Measurements from ENCODE around the gene RDM1. TPM values are rescaled to one million over a fixed set of nuclear protein-coding genes. Genes with fewer than 3 reads are reported as not detected.

Gene RDM1
- total and polyA plus RNA-seq, 7 donors = 0.92 to 3.6 TPM; not detected in 5

DNA sequence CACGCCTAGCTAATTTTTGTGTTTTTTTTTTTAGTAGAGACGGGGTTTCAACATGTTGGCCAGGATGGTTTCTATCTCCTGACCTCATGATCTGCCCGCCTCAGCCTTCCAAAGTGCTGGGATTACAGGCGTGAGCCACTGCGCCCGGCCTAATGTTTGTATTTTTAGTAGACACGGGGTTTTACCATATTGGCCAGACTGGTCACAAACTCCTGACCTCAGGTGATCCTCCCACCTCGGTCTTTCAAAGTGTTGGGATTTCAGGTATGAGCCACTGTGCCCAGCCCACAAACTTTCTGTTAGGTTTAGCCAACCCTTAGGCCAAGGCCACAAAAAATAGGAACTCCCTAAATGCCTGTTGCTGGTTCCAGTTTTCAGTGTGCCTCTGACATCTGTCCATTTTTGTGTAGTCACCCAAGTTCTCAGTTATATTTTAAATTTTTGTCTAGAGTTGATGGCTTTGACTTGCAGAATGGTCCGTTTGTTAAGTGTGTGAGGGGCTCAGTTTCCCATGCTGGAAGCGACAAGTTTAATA, 38.0 kb upstream of the RDM1 start:
- DNase-seq = no peak
- no peak overlapping the region for H3K4me3 ChIP-seq
- no peak for TF ChIP-seq POLR2AphosphoS5 (IDR thresholded peaks at IDR 0.05)
- no peak for TF ChIP-seq POLR2A (IDR thresholded peaks at IDR 0.05)
- TF ChIP-seq, protein P1, sequence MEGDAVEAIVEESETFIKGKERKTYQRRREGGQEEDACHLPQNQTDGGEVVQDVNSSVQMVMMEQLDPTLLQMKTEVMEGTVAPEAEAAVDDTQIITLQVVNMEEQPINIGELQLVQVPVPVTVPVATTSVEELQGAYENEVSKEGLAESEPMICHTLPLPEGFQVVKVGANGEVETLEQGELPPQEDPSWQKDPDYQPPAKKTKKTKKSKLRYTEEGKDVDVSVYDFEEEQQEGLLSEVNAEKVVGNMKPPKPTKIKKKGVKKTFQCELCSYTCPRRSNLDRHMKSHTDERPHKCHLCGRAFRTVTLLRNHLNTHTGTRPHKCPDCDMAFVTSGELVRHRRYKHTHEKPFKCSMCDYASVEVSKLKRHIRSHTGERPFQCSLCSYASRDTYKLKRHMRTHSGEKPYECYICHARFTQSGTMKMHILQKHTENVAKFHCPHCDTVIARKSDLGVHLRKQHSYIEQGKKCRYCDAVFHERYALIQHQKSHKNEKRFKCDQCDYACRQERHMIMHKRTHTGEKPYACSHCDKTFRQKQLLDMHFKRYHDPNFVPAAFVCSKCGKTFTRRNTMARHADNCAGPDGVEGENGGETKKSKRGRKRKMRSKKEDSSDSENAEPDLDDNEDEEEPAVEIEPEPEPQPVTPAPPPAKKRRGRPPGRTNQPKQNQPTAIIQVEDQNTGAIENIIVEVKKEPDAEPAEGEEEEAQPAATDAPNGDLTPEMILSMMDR (IDR thresholded peaks at IDR 0.05) = no peak
- TF ChIP-seq EP300 (IDR thresholded peaks at IDR 0.05) = no peak
- 80 to 88% methylated on average over 10 of the region's 10 CpGs for WGBS, 2 donors
- no peak overlapping the region for H3K27ac ChIP-seq
- H3K4me1 ChIP-seq = no peaks in the 10 kb centered on the region
- intact Hi-C loops (cut with DNase I) = loop anchor here (1.0 kb wide), 2 partner anchors 181 to 515 kb away; no protein-coding TSS in a partner anchor
- H3K9me3 ChIP-seq = no peaks in the 10 kb centered on the region
- no peaks in the 10 kb centered on the region for H3K36me3 ChIP-seq
- no peaks in the 10 kb centered on the region for H3K27me3 ChIP-seq

DNA sequence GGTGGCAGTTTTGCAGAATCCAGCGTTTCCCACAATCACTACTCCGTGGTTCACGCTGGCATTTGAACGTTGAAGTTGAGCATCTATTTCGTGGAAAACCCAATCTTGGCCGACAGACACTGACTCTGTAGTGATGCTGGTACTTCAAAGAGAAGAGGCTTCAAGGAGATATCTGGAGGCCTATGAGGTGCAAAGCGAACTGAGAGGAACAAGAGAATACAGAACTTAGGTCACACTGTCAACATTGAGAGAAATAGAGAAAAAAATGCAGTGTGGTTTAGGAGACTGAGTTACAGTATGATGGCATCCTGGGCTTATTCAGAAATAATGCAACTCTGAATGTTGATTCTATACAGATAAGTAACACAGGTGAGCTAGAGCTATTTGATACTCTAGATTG, 34.7 kb upstream of the RDM1 start:
- WGBS, 2 donors = 93 to 94% methylated on average over 7 of the region's 7 CpGs
- Histone ChIP-seq H3K27ac (no peak overlapping the region), H3K4me1 (no peaks in the 10 kb centered on the region), H3K9me3 (no peaks in the 10 kb centered on the region), H3K36me3 (no peaks in the 10 kb centered on the region), H3K27me3 (peaks cover 0 to 4% (median 0%) of the 10 kb centered on the region in 3 donors), H3K4me3 (no peak overlapping the region)
- TF ChIP-seq EP300 (IDR thresholded peaks at IDR 0.05) = no peak
- TF ChIP-seq, protein P1 (IDR thresholded peaks at IDR 0.05) = no peak
- TF ChIP-seq POLR2A (IDR thresholded peaks at IDR 0.05) = no peak
- no peak for TF ChIP-seq POLR2AphosphoS5 (IDR thresholded peaks at IDR 0.05)
- DNase-seq = no peak
- intact Hi-C loops (cut with DNase I) = no loop called here

- no peak overlapping the region for H3K27ac ChIP-seq
- peaks cover 0 to 10% (median 0%) of the 10 kb centered on the region in 3 donors for H3K27me3 ChIP-seq
- WGBS, 2 donors = 83 to 88% methylated on average over 6 of the region's 6 CpGs
- no peak overlapping the region for H3K4me3 ChIP-seq
- TF ChIP-seq POLR2A (IDR thresholded peaks at IDR 0.05) (no peak), POLR2AphosphoS5 (IDR thresholded peaks at IDR 0.05) (no peak), EP300 (IDR thresholded peaks at IDR 0.05) (no peak)
- TF ChIP-seq, protein P1 (IDR thresholded peaks at IDR 0.05) = no peak
- intact Hi-C loops (cut with DNase I) = no loop called here
- no peak for DNase-seq
- no peaks in the 10 kb centered on the region for H3K36me3 ChIP-seq
- H3K4me1 ChIP-seq = no peaks in the 10 kb centered on the region
- H3K9me3 ChIP-seq = no peaks in the 10 kb centered on the region
Measured at GRCh38 chr17:35963663-35964062, 33.1 kb upstream of the RDM1 start.

DNA sequence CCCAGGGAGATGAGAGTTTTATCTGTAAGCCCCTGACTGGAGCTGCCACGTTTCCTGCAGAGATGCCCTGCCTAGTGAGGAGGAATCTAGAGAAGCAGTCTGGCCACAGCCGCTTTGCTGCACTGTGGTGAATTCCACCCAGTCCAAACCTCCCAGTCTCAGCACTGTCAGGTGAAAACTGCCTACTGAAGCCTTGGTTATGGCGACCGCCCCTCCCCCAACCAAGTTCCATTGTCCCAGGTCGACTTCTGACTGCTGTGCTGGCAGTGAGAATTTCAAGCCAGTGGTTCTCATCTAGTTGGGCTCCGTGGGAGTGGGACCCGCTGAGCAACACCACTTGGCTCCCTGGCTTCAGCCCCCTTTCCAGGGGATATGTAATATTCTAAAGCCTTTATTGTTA, 23.1 kb upstream of the RDM1 start:
- 72 to 73% methylated on average over 7 of the region's 7 CpGs for WGBS, 2 donors
- Histone ChIP-seq H3K27ac (no peak overlapping the region), H3K4me1 (no peaks in the 10 kb centered on the region), H3K36me3 (no peaks in the 10 kb centered on the region), H3K9me3 (no peaks in the 10 kb centered on the region), H3K27me3 (peaks cover 0 to under 1% (median 0%) of the 10 kb centered on the region in 3 donors), H3K4me3 (no peak overlapping the region)
- TF ChIP-seq, protein P1 (IDR thresholded peaks at IDR 0.05) = no peak
- no peak for TF ChIP-seq POLR2AphosphoS5 (IDR thresholded peaks at IDR 0.05)
- TF ChIP-seq EP300 (IDR thresholded peaks at IDR 0.05) = no peak
- no peak for TF ChIP-seq POLR2A (IDR thresholded peaks at IDR 0.05)
- intact Hi-C loops (cut with DNase I) = no loop called here
- no peak for DNase-seq

GRCh38 chr17:35949401-35949800, 18.8 kb upstream of the RDM1 start:
- no peak overlapping the region for H3K4me3 ChIP-seq
- H3K9me3 ChIP-seq = no peaks in the 10 kb centered on the region
- intact Hi-C loops (cut with DNase I) = no loop called here
- DNase-seq = no peak
- H3K4me1 ChIP-seq = no peaks in the 10 kb centered on the region
- no peaks in the 10 kb centered on the region for H3K36me3 ChIP-seq
- WGBS, 2 donors = 64 to 79% methylated on average over 3 of the region's 3 CpGs
- TF ChIP-seq POLR2A (IDR thresholded peaks at IDR 0.05) = no peak
- no peak for TF ChIP-seq POLR2AphosphoS5 (IDR thresholded peaks at IDR 0.05)
- TF ChIP-seq EP300 (IDR thresholded peaks at IDR 0.05) = no peak
- TF ChIP-seq, protein P1 (IDR thresholded peaks at IDR 0.05) = no peak
- H3K27ac ChIP-seq = no peak overlapping the region
- peaks cover 0 to 9% (median 0%) of the 10 kb centered on the region in 3 donors for H3K27me3 ChIP-seq
